Measurements from ENCODE around the gene PCDHGA12. TPM values are rescaled to one million over a fixed set of nuclear protein-coding genes. Genes with fewer than 3 reads are reported as not detected.
A peak's percentile ranks its signal among the peaks of the same experiment; 100 is the strongest.
"Not testable (repeated sequence)": the region's sequence is repeated elsewhere in the genome, so short reads cannot be mapped to it uniquely, and the experiment has no call there.

PCDHGA12 gene
- total RNA-seq, 1 donor from 2014 or later: 7.6 TPM

DNA sequence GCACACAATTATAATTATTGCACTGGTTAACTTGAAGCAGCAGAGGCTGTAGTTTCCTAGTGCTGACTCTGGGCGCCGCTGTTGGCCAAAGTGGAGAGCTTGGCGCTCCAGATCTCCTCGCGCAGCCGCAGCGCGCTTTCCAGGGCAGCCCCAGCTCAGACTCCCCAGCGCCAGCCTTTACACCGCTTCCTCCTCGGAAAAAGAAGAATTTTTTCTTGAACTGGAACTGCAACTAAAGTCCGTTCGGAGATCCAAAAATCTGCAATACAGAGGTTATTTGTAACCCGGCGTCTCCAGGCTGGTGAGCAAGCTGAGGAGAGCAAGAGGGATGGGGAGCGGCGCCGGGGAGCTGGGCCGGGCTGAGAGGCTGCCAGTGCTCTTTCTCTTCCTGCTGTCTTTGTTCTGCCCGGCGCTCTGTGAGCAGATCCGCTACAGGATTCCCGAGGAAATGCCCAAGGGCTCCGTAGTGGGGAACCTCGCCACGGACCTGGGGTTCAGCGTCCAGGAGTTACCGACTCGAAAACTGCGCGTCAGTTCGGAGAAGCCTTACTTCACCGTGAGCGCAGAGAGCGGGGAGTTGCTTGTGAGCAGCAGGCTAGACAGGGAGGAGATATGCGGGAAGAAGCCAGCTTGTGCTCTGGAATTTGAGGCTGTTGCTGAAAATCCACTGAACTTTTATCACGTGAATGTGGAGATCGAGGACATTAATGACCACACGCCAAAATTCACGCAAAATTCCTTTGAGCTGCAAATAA is 42.6 kb upstream of the PCDHGA12 start, which contains the start of gene PCDHGB4:
TSS of gene PCDHGB4 (plus strand) at position 142 of the 755 bp plus-strand sequence. CDS start at position 329, 187 bp downstream.
- TF ChIP-seq, protein P1, sequence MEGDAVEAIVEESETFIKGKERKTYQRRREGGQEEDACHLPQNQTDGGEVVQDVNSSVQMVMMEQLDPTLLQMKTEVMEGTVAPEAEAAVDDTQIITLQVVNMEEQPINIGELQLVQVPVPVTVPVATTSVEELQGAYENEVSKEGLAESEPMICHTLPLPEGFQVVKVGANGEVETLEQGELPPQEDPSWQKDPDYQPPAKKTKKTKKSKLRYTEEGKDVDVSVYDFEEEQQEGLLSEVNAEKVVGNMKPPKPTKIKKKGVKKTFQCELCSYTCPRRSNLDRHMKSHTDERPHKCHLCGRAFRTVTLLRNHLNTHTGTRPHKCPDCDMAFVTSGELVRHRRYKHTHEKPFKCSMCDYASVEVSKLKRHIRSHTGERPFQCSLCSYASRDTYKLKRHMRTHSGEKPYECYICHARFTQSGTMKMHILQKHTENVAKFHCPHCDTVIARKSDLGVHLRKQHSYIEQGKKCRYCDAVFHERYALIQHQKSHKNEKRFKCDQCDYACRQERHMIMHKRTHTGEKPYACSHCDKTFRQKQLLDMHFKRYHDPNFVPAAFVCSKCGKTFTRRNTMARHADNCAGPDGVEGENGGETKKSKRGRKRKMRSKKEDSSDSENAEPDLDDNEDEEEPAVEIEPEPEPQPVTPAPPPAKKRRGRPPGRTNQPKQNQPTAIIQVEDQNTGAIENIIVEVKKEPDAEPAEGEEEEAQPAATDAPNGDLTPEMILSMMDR (IDR thresholded peaks at IDR 0.05): peak; percentile 42
- ATAC-seq (peak; percentile 92), DNase-seq (peak; percentile 74)
- H3K4me1 ChIP-seq; H3K27ac ChIP-seq; H3K36me3 ChIP-seq; H3K27me3 ChIP-seq; H3K4me3 ChIP-seq; intact Hi-C loops (cut with DNase I): not testable (repeated sequence)
- peaks cover 31% of the 10 kb centered on the region for H3K9me3 ChIP-seq

DNA sequence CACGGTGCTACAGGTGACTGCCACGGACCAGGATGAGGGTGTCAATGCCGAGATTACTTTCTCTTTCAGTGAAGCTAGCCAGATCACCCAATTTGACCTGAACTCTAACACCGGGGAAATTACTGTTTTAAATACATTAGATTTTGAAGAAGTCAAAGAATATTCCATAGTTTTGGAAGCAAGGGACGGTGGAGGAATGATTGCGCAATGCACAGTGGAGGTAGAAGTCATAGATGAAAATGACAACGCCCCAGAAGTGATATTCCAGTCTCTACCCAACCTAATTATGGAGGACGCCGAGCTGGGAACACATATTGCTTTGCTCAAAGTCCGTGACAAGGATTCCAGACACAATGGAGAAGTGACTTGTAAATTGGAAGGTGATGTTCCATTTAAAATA is 41.6 kb upstream of the PCDHGA12 start:
- peaks cover 40% of the 10 kb centered on the region for H3K9me3 ChIP-seq
- no peak overlapping the region for H3K27ac ChIP-seq
- TF ChIP-seq, protein P1 (IDR thresholded peaks at IDR 0.05): no peak
- no peaks in the 10 kb centered on the region for H3K4me1 ChIP-seq
- peaks cover 10% of the 10 kb centered on the region for H3K27me3 ChIP-seq
- intact Hi-C loops (cut with DNase I): no loop called here
- DNase-seq: no peak
- H3K36me3 ChIP-seq: no peaks in the 10 kb centered on the region
- H3K4me3 ChIP-seq: no peak overlapping the region
- no peak for ATAC-seq

- DNase-seq (no peak), ATAC-seq (no peak)
- intact Hi-C loops (cut with DNase I): no loop called here
- no peaks in the 10 kb centered on the region for H3K36me3 ChIP-seq
- H3K27ac ChIP-seq: no peak overlapping the region
- H3K4me1 ChIP-seq: no peaks in the 10 kb centered on the region
- peaks cover 16% of the 10 kb centered on the region for H3K27me3 ChIP-seq
- peaks cover 39% of the 10 kb centered on the region for H3K9me3 ChIP-seq
- H3K4me3 ChIP-seq: no peak overlapping the region
- TF ChIP-seq, protein P1 (IDR thresholded peaks at IDR 0.05): no peak
Measured at GRCh38 chr5:141389153-141390042, 40.9 kb upstream of the PCDHGA12 start.

GRCh38 chr5:141392429-141393198 is 37.7 kb upstream of the PCDHGA12 start, which contains the start of gene PCDHGA8:
Gene PCDHGA8, plus strand, starts transcription at chr5:141392633. Its CDS starts 181 bp downstream, at chr5:141392814.
- peaks cover 36% of the 10 kb centered on the region for H3K9me3 ChIP-seq
- H3K4me1 ChIP-seq: no peaks in the 10 kb centered on the region
- H3K27ac ChIP-seq: no peak within 1 kb of the TSS
- no peaks in the 10 kb centered on the region for H3K36me3 ChIP-seq
- H3K27me3 ChIP-seq: peaks cover 16% of the 10 kb centered on the region
- TF ChIP-seq, protein P1 (IDR thresholded peaks at IDR 0.05): peak; percentile 12
- H3K4me3 ChIP-seq: no peak within 1 kb of the TSS
- ATAC-seq (no peak), DNase-seq (no peak)
- intact Hi-C loops (cut with DNase I): no loop called here

- ATAC-seq (no peak), DNase-seq (no peak)
- no peaks in the 10 kb centered on the region for H3K36me3 ChIP-seq
- H3K27ac ChIP-seq: no peak overlapping the region
- H3K4me3 ChIP-seq: no peak overlapping the region
- H3K27me3 ChIP-seq: peaks cover 16% of the 10 kb centered on the region
- peaks cover 36% of the 10 kb centered on the region for H3K9me3 ChIP-seq
- intact Hi-C loops (cut with DNase I): no loop called here
- H3K4me1 ChIP-seq: no peaks in the 10 kb centered on the region
- TF ChIP-seq, protein P1 (IDR thresholded peaks at IDR 0.05): no peak
Measured at GRCh38 chr5:141393267-141393666, 37.0 kb upstream of the PCDHGA12 start.

GRCh38 chr5:141394401-141395187 is 35.7 kb upstream of the PCDHGA12 start:
- DNase-seq; H3K36me3 ChIP-seq; intact Hi-C loops (cut with DNase I); H3K27ac ChIP-seq; H3K4me1 ChIP-seq; ATAC-seq; H3K4me3 ChIP-seq: not testable (repeated sequence)
- H3K27me3 ChIP-seq: peaks cover 23% of the 10 kb centered on the region
- peaks cover 29% of the 10 kb centered on the region for H3K9me3 ChIP-seq

Data from upper lobe of right lung (tissue), 1 donor.